HT-29 (cell line): ENCODE data around the gene SLC26A2. TPM values are rescaled to one million over a fixed set of nuclear protein-coding genes. Genes with fewer than 3 reads are reported as not detected.
A peak's percentile ranks its signal among the peaks of the same experiment; 100 is the strongest.

ENCODE experiments used
- DNase-seq: peaks from one replicate; pipeline ENCODE4 v3.0.0-alpha.2; 2015; ENCODE audit warnings: low spot score
- total RNA-seq: library from RNA; depleted of rRNA; stranded (reverse); fragments of >200 nt; shearing (Covaris generic); gene quantifications from 2 replicates; pipeline ENCODE4 v1.2.3, GENCODE V29; 2014

Gene SLC26A2
- total RNA-seq, 1 experiment from 2014 or later = 0.94 TPM

- DNase-seq = no peak
Observed at GRCh38 chr5:149961186-149961685, 678 bp downstream of the SLC26A2 start.

- peak; percentile 35 for DNase-seq
Observed at GRCh38 chr5:149961957-149962409, 1.4 kb downstream of the SLC26A2 start.

- no peak for DNase-seq
Observed at GRCh38 chr5:149962601-149963300, 2.2 kb downstream of the SLC26A2 start.

- DNase-seq = no peak
Observed at GRCh38 chr5:149963729-149964128, 3.2 kb downstream of the SLC26A2 start.

GRCh38 chr5:149966946-149967345, 6.4 kb downstream of the SLC26A2 start:
- DNase-seq = no peak

- DNase-seq = no peak
Observed at GRCh38 chr5:149969181-149969930, 8.8 kb downstream of the SLC26A2 start.

- no peak for DNase-seq
Observed at GRCh38 chr5:149975409-149975808, 14.9 kb downstream of the SLC26A2 start.

- DNase-seq = no peak
Observed at GRCh38 chr5:149979896-149980295, 19.3 kb downstream of the SLC26A2 start.

- DNase-seq = no peak
Observed at GRCh38 chr5:149981206-149981605, 20.6 kb downstream of the SLC26A2 start.

- no peak for DNase-seq
Observed at GRCh38 chr5:149982505-149982904, 21.9 kb downstream of the SLC26A2 start.

GRCh38 chr5:149988126-149988525, 27.6 kb downstream of the SLC26A2 start:
- DNase-seq = no peak

GRCh38 chr5:149990518-149991376, 30.2 kb downstream of the SLC26A2 start:
- peak; percentile 83 for DNase-seq

GRCh38 chr5:149993471-149993870, 32.9 kb downstream of the SLC26A2 start:
- DNase-seq = no peak

- DNase-seq = no peak
Observed at GRCh38 chr5:149995385-149996204, 35.0 kb downstream of the SLC26A2 start.

- no peak for DNase-seq
Observed at GRCh38 chr5:149996205-149996890, 35.8 kb downstream of the SLC26A2 start.

GRCh38 chr5:149998281-149998680, 37.7 kb downstream of the SLC26A2 start:
- no peak for DNase-seq

- no peak for DNase-seq
Observed at GRCh38 chr5:149999359-149999758, 38.8 kb downstream of the SLC26A2 start.

- no peak for DNase-seq
Observed at GRCh38 chr5:149999866-150000255, 39.3 kb downstream of the SLC26A2 start.

- DNase-seq = peak; percentile 95
Observed at GRCh38 chr5:150000256-150000989, 39.9 kb downstream of the SLC26A2 start, which contains the start of the genes HMGXB3 and TIGD6. Gene HMGXB3 (plus strand): TSS chr5:150000739. CDS start chr5:150004853, 4,114 bp downstream. Gene TIGD6 (minus strand): TSS chr5:150000654. CDS start chr5:149996348, 4,306 bp downstream.
